Thyroid gland (tissue), 4 donors: ENCODE data around the gene SLC7A14. TPM values are rescaled to one million over a fixed set of nuclear protein-coding genes. Genes with fewer than 3 reads are reported as not detected.
A peak's percentile ranks its signal among the peaks of the same experiment; 100 is the strongest.

Source experiments
- DNase-seq, 2 donors: peaks; one replicate each; pipeline ENCODE4 v3.0.0-alpha.2; 2019
- H3K27ac ChIP-seq, 3 donors: fragments of 200-600 bp; sonication (generic); 1 replicate in 2 of 3; 2 replicates in 1 of 3; pipeline ENCODE4 v1.5.1; 2016 to 2019; ENCODE audit warnings: mild to moderate bottlenecking in 1 of 3, moderate library complexity in 1 of 3
- H3K27me3 ChIP-seq: fragments of 200-600 bp; sonication (generic); one replicate; pipeline ENCODE4 v1.5.1; 2019
- H3K36me3 ChIP-seq, 2 donors: fragments of 200-600 bp; sonication (generic); one replicate each; pipeline ENCODE4 v1.5.1; 2016 to 2019
- H3K4me1 ChIP-seq, 2 donors: fragments of 200-600 bp; sonication (generic); one replicate each; pipeline ENCODE4 v1.5.1; 2017 to 2019
- H3K4me3 ChIP-seq, 3 donors: fragments of 200-600 bp; sonication (generic); replicated peaks in 1 of 3; 1 replicate in 2 of 3; 2 replicates in 1 of 3; pipeline ENCODE4 v1.5.1; 2016; ENCODE audit warnings: mild to moderate bottlenecking in 1 of 3
- H3K9me3 ChIP-seq: fragments of 200-600 bp; sonication (generic); one replicate; pipeline ENCODE4 v1.5.1; 2017
- POLR2A ChIP-seq, 2 donors: fragments of 450-650 bp; IDR thresholded peaks; one replicate each; pipeline ENCODE4 v1.6.1; 2017; ENCODE audit warnings: antibody characterized with exemption in 2 of 2, mild to moderate bottlenecking in 2 of 2, moderate library complexity in 1 of 2
- WGBS, 2 donors: methylation state at CpG; one replicate each; pipeline ENCODE4 v1.1.5; 2017; 5-methylcytosine and 5-hydroxymethylcytosine counted together
- intact Hi-C: fragments of 100-400 bp; cut with DNase I; formaldehyde crosslinking; loops from one replicate; pipeline ENCODE4 v1.15.1; 2023
- total RNA-seq, 4 donors: library from RNA; depleted of rRNA; stranded (reverse); fragments of >200 nt; gene quantifications; one replicate each; pipeline ENCODE4 v1.2.3, GENCODE V29; 2016
- TF ChIP-seq, protein P1 (sequence below), 6 experiments: fragments of 200-600 bp in 3 of 6; fragments of 450-650 bp in 3 of 6; sonication (generic) in 3 of 6; IDR thresholded peaks; one replicate each; pipeline ENCODE4 v1.5.1; 2016 to 2019; ENCODE audit warnings: antibody characterized with exemption in 6 of 6, mild to moderate bottlenecking in 2 of 6, inconsistent platforms in 1 of 6, moderate library complexity in 1 of 6

SLC7A14 gene
- total RNA-seq, 4 donors from 2014 or later, result 0.11 to 0.34 (median 0.13) TPM; not detected in 1

DNA sequence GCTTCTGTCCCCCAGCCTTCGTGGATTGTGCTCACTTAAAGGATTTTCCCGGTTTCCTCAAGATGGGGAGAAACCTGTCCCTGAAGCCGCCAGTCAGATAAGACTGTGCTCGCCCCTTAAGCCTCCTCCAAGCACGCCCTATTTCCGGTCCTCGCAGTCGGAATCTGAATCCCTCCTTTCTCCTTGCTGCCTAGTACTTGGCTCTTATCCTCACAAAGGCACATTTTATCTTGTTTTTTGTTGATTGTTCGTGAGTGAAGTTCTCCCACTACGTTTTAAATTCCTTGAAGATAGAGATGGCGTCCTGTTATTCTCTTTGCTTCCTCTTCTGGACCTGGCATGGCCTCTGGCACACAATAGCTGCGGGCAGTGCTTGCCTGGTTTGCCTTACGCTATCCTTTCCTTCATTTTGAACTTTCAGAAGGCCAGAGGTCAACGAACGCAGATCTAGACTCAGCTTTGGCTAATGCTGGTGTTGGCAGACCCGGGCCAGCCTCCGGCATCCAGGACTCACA, 165.5 kb downstream of the SLC7A14 start:
- no peak for TF ChIP-seq POLR2A (IDR thresholded peaks at IDR 0.05)
- TF ChIP-seq, protein P1, sequence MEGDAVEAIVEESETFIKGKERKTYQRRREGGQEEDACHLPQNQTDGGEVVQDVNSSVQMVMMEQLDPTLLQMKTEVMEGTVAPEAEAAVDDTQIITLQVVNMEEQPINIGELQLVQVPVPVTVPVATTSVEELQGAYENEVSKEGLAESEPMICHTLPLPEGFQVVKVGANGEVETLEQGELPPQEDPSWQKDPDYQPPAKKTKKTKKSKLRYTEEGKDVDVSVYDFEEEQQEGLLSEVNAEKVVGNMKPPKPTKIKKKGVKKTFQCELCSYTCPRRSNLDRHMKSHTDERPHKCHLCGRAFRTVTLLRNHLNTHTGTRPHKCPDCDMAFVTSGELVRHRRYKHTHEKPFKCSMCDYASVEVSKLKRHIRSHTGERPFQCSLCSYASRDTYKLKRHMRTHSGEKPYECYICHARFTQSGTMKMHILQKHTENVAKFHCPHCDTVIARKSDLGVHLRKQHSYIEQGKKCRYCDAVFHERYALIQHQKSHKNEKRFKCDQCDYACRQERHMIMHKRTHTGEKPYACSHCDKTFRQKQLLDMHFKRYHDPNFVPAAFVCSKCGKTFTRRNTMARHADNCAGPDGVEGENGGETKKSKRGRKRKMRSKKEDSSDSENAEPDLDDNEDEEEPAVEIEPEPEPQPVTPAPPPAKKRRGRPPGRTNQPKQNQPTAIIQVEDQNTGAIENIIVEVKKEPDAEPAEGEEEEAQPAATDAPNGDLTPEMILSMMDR (IDR thresholded peaks at IDR 0.05), result no peak
- no peak for DNase-seq
- intact Hi-C loops, result no loop called here
- Histone ChIP-seq H3K27ac (no peak overlapping the region), H3K9me3 (no peaks in the 10 kb centered on the region), H3K36me3 (no peaks in the 10 kb centered on the region), H3K27me3 (no peaks in the 10 kb centered on the region), H3K4me1 (peaks cover 11 to 13% of the 10 kb centered on the region in 2 donors), H3K4me3 (no peak overlapping the region)
- 73 to 78% methylated on average over 17 of the region's 17 CpGs for WGBS, 2 donors

DNA sequence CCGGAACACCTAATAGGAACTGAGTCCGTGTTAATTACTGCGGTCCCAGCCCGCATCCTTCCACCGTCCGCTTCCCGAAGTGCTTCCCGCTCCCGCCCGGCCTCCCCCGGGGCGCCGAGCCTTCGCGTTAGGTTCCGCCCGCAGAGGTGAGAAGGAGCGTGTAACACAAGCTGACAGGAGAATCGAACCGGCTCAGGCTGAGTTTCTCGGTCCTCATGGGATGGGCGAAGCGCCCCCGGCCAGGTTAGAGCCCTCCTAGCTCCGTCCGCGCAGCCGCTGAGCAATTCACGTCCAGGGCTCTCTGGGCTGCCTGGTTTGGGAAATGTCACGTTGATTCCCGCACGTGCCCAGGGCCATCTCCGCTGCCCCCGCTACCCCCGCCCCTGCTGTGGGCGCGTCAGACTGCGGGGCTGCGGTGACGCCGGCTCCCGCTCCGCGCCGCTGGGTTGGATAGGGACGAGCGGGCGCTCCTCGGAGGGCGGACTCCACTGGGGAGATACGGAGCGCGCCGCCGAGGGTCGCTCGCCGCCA, 166.3 kb downstream of the SLC7A14 start:
- Histone ChIP-seq H3K36me3 (no peaks in the 10 kb centered on the region), H3K4me1 (peaks cover 11 to 13% of the 10 kb centered on the region in 2 donors), H3K9me3 (no peaks in the 10 kb centered on the region), H3K27ac (no peak overlapping the region), H3K27me3 (no peaks in the 10 kb centered on the region), H3K4me3 (no peak overlapping the region)
- DNase-seq, result peak; percentile 18 to 21
- no peak for TF ChIP-seq POLR2A (IDR thresholded peaks at IDR 0.05)
- TF ChIP-seq, protein P1 (IDR thresholded peaks at IDR 0.05), result no peak
- WGBS, 2 donors, result 12 to 21% methylated on average over 19 to 28 of the region's 58 CpGs
- intact Hi-C loops, result loop anchor here (5.0 kb wide), 2 partner anchors 273 to 393 kb away; no protein-coding TSS in a partner anchor

DNA sequence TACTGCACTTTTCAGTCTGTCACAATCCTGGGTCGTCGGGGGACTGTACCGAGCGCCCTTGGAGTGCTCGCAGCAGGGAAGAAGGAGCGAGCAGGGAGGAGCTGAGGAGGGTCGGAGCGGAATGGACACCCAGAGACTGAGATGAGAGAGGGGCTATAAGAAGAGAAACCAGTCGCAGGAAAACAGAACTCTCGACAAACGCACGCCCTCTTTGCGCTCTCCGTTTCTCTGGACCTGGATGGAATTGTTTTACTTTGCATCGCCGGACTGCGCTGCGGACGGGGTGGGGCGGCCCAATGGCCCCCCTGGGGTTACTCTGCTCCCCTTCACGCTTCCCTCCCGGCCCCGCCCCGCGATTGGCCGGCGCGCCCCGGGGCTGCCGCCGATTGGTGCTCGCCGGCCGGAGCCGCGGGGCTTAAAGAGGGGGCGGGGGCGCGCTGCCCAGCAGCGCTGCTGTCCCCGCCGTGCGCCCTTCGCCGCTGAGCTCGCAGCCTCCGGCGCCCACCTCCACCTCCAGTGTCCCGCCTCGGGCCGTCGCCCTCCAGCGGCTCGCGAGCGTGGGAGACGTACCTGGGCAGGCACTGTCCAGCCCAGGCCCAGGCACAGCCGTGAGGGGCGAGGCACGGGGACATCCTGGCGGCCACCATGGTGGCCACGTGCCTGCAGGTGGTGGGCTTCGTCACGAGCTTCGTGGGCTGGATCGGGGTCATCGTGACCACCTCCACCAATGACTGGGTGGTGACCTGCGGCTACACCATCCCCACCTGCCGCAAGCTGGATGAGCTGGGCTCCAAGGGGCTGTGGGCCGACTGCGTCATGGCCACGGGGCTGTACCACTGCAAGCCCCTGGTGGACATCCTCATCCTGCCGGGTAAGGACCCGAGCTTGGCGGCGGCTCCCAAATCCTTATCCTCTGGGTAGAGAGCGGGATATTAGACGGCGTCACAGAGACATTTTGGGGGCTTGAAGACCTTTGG, 167.2 kb downstream of the SLC7A14 start, which contains the start of gene CLDN11:
TSS of gene CLDN11 (plus strand) at position 447 of the 977 bp plus-strand sequence. CDS start at position 646, 199 bp downstream.
- no peaks in the 10 kb centered on the region for H3K36me3 ChIP-seq
- no peaks in the 10 kb centered on the region for H3K27me3 ChIP-seq
- H3K9me3 ChIP-seq, result no peaks in the 10 kb centered on the region
- TF ChIP-seq POLR2A (IDR thresholded peaks at IDR 0.05), result no peak
- TF ChIP-seq, protein P1 (IDR thresholded peaks at IDR 0.05), result peak in 1 of 6 experiments; percentile 5
- peak within 1 kb of the TSS in 2 of 3 donors; percentile 31 to 48 for H3K4me3 ChIP-seq
- peaks cover 11 to 13% of the 10 kb centered on the region in 2 donors for H3K4me1 ChIP-seq
- intact Hi-C loops, result loop anchor here (5.0 kb wide), 2 partner anchors 274 to 394 kb away; no protein-coding TSS in a partner anchor
- H3K27ac ChIP-seq, result no peak within 1 kb of the TSS
- DNase-seq, result peak; percentile 41 to 43
- 5 to 13% methylated on average over 25 to 27 of the region's 79 CpGs for WGBS, 2 donors

DNA sequence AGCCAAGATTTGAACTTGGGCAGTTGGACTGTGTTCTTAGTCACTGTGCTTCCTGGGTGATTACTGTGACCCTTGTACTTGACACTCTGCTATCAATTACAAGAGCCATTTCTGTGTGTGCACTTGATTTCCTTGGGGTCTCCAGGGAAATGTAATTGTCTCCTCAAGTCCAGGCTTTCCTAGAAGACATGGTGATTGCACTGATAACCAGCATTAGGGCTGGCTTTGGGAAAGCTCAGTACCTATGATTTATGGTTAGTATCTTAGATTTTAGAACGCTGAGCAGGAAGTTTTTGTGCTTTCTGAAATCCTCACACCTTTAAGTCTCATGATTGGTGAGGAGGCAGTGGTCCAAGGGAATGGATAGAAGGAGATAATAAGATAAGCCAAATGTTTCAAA, 168.8 kb downstream of the SLC7A14 start:
- Histone ChIP-seq H3K27me3 (no peaks in the 10 kb centered on the region), H3K27ac (no peak overlapping the region), H3K4me3 (no peak overlapping the region), H3K4me1 (peaks cover 11 to 13% of the 10 kb centered on the region in 2 donors), H3K36me3 (no peaks in the 10 kb centered on the region), H3K9me3 (no peaks in the 10 kb centered on the region)
- DNase-seq, result no peak
- 84 to 86% methylated on average over 1 of the region's 1 CpG for WGBS, 2 donors
- no peak for TF ChIP-seq POLR2A (IDR thresholded peaks at IDR 0.05)
- TF ChIP-seq, protein P1 (IDR thresholded peaks at IDR 0.05), result no peak
- intact Hi-C loops, result loop anchor here (5.0 kb wide), 2 partner anchors 275 to 395 kb away; no protein-coding TSS in a partner anchor
